H9 (cell line): ENCODE measurements around the gene RPS16. TPM values are rescaled to one million over a fixed set of nuclear protein-coding genes. Genes with fewer than 3 reads are reported as not detected.

Source experiments
- DNase-seq: peaks from one replicate; pipeline ENCODE4 v3.0.0-alpha.2; 2017
- H2AFZ ChIP-seq: one replicate; pipeline ENCODE4 v1.6.1; 2013; ENCODE audit warnings: mild to moderate bottlenecking, low read length, control low read depth, moderate library complexity
- H2AK5ac ChIP-seq: 2 replicates; pipeline ENCODE4 v1.6.1; 2013; ENCODE audit warnings: low read length, control low read depth, mixed read lengths; ENCODE audit not compliant: insufficient read length
- H2BK120ac ChIP-seq: one replicate; pipeline ENCODE4 v1.6.1; 2013; ENCODE audit warnings: low read depth, mild to moderate bottlenecking, low read length, control low read depth, inconsistent platforms; ENCODE audit not compliant: poor library complexity, severe bottlenecking
- H2BK12ac ChIP-seq: 2 replicates; pipeline ENCODE4 v1.6.1; 2013; ENCODE audit warnings: low read length, control low read depth, mixed read lengths, low read depth; ENCODE audit not compliant: insufficient read length
- H2BK15ac ChIP-seq: 2 replicates; pipeline ENCODE4 v1.6.1; 2013; ENCODE audit warnings: low read depth, low read length, control low read depth
- H2BK20ac ChIP-seq: one replicate; pipeline ENCODE4 v1.6.1; 2013; ENCODE audit warnings: low read depth, mild to moderate bottlenecking, low read length, control low read depth, inconsistent platforms; ENCODE audit not compliant: poor library complexity, severe bottlenecking
- H2BK5ac ChIP-seq: 2 replicates; pipeline ENCODE4 v1.6.1; 2013; ENCODE audit warnings: low read length, control low read depth, mixed read lengths; ENCODE audit not compliant: insufficient read length
- H3K14ac ChIP-seq: 2 replicates; pipeline ENCODE4 v1.6.1; 2013; ENCODE audit warnings: low read length, control low read depth; ENCODE audit not compliant: insufficient read depth
- H3K18ac ChIP-seq: 2 replicates; pipeline ENCODE4 v1.6.1; 2013; ENCODE audit warnings: low read depth, mild to moderate bottlenecking, mixed read lengths, low read length, control low read depth; ENCODE audit not compliant: insufficient read length
- H3K23ac ChIP-seq: 2 replicates; pipeline ENCODE4 v1.6.1; 2013; ENCODE audit warnings: low read length, control low read depth, mixed read lengths, low read depth; ENCODE audit not compliant: insufficient read length
- H3K23me2 ChIP-seq: 2 replicates; pipeline ENCODE4 v1.6.1; 2013; ENCODE audit warnings: low read depth, mild to moderate bottlenecking, mixed read lengths, low read length, control low read depth; ENCODE audit not compliant: insufficient read length, poor library complexity, severe bottlenecking
- H3K27ac ChIP-seq: 2 replicates; pipeline ENCODE4 v1.5.1; 2013; ENCODE audit warnings: low read length, control low read depth, mixed read lengths, low read depth; ENCODE audit not compliant: insufficient read length
- H3K27me3 ChIP-seq: 2 replicates; pipeline ENCODE4 v1.6.1; 2013; ENCODE audit warnings: low read length, control low read depth, inconsistent platforms; ENCODE audit not compliant: insufficient read depth
- H3K4ac ChIP-seq: 2 replicates; pipeline ENCODE4 v1.6.1; 2013; ENCODE audit warnings: low read depth, mild to moderate bottlenecking, control low read depth, inconsistent platforms, low read length, moderate library complexity
- H3K4me1 ChIP-seq: 2 replicates; pipeline ENCODE4 v1.6.1; 2013; ENCODE audit warnings: low read length, control low read depth, inconsistent platforms; ENCODE audit not compliant: insufficient read depth
- H3K4me2 ChIP-seq: 2 replicates; pipeline ENCODE4 v1.6.1; 2013; ENCODE audit warnings: low read length, control low read depth, mixed read lengths; ENCODE audit not compliant: insufficient read length, insufficient read depth
- H3K56ac ChIP-seq: 2 replicates; pipeline ENCODE4 v1.6.1; 2013; ENCODE audit warnings: low read depth, mild to moderate bottlenecking, mixed read lengths, low read length, control low read depth; ENCODE audit not compliant: insufficient read length
- H3K79me1 ChIP-seq: 2 replicates; pipeline ENCODE4 v1.6.1; 2013; ENCODE audit warnings: low read depth, mild to moderate bottlenecking, moderate library complexity, low read length, control low read depth, inconsistent platforms; ENCODE audit not compliant: insufficient read depth, poor library complexity, severe bottlenecking
- H3K79me2 ChIP-seq: 2 replicates; pipeline ENCODE4 v1.6.1; 2013; ENCODE audit warnings: low read length, control low read depth, inconsistent platforms; ENCODE audit not compliant: insufficient read depth
- H3K9ac ChIP-seq: 2 replicates; pipeline ENCODE4 v1.6.1; 2013; ENCODE audit warnings: low read length, control low read depth, mixed read lengths; ENCODE audit not compliant: insufficient read length; ENCODE audit errors: extremely low read depth
- H3K9me3 ChIP-seq: one replicate; pipeline ENCODE4 v1.6.1; 2013; ENCODE audit warnings: low read depth, low read length, inconsistent platforms; ENCODE audit not compliant: control insufficient read depth
- H3T11ph ChIP-seq: one replicate; pipeline ENCODE4 v1.6.1; 2013; ENCODE audit warnings: mild to moderate bottlenecking, low read length, control low read depth, inconsistent platforms
- H4K20me1 ChIP-seq: one replicate; pipeline ENCODE4 v1.6.1; 2013; ENCODE audit not compliant: control insufficient read depth, insufficient read length, insufficient read depth
- H4K5ac ChIP-seq: 2 replicates; pipeline ENCODE4 v1.6.1; 2013; ENCODE audit warnings: low read depth, mild to moderate bottlenecking, mixed read lengths, low read length, control low read depth; ENCODE audit not compliant: insufficient read length
- H4K8ac ChIP-seq: replicated peaks from 2 replicates; pipeline ENCODE4 v1.6.1; 2013; ENCODE audit warnings: low read length, control low read depth, mixed read lengths, low read depth; ENCODE audit not compliant: insufficient read length
- H4K91ac ChIP-seq: 2 replicates; pipeline ENCODE4 v1.6.1; 2013; ENCODE audit warnings: low read depth, mild to moderate bottlenecking, moderate library complexity, mixed read lengths, low read length, control low read depth; ENCODE audit not compliant: insufficient read length
- H3K27ac Mint-ChIP-seq, 3 experiments: 2 replicates in 2 of 3; 3 replicates in 1 of 3; pipeline ENCODE4 v1.8.0; 2020 to 2021; ENCODE audit warnings: mixed read lengths in 3 of 3, mild to moderate bottlenecking in 1 of 3, moderate library complexity in 1 of 3
- H3K27me3 Mint-ChIP-seq: 2 replicates; pipeline ENCODE4 v1.8.0; 2021; ENCODE audit warnings: low read depth, mild to moderate bottlenecking, moderate library complexity, mixed read lengths
- H3K36me3 Mint-ChIP-seq, 3 experiments: 2 replicates in 2 of 3; 3 replicates in 1 of 3; pipeline ENCODE4 v1.8.0; 2020 to 2021; ENCODE audit warnings: low read depth in 3 of 3, mixed read lengths in 3 of 3; ENCODE audit not compliant: insufficient read depth in 1 of 3
- H3K4me1 Mint-ChIP-seq, 2 experiments: 2 replicates each; pipeline ENCODE4 v1.8.0; 2020; ENCODE audit warnings: mixed read lengths in 2 of 2
- H3K4me3 Mint-ChIP-seq, 2 experiments: 2 replicates in 1 of 2; 3 replicates in 1 of 2; pipeline ENCODE4 v1.8.0; 2020 to 2021; ENCODE audit warnings: mild to moderate bottlenecking in 2 of 2, mixed read lengths in 2 of 2, moderate library complexity in 1 of 2
- H3K9me3 Mint-ChIP-seq, 2 experiments: 2 replicates in 1 of 2; 3 replicates in 1 of 2; pipeline ENCODE4 v1.8.0; 2020; ENCODE audit warnings: mild to moderate bottlenecking in 2 of 2, mixed read lengths in 2 of 2, moderate library complexity in 1 of 2
- WGBS: extraction: QIAGEN DNeasy Blood & Tissue Kit; methylation state at CpG from one replicate; pipeline ENCODE4 v1.1.7; 2013; ENCODE audit warnings: missing lambda C conversion rate, low lambda C conversion rate, mixed read lengths; ENCODE audit not compliant: insufficient read length; ENCODE audit errors: extremely low coverage; 5-methylcytosine and 5-hydroxymethylcytosine counted together
- total RNA-seq: library from RNA; stranded (reverse); gene quantifications from 2 replicates; pipeline ENCODE4 v1.2.1, GENCODE V29; 2021
- TF ChIP-seq, protein P1 (sequence below): fragments of 200-600 bp; sonication (generic); conservative IDR thresholded peaks from 3 replicates; pipeline ENCODE4 v1.8.0; 2021; ENCODE audit warnings: antibody characterized with exemption, mild to moderate bottlenecking

Gene RPS16
- total RNA-seq, 1 experiment from 2014 or later = 2,711 TPM

DNA sequence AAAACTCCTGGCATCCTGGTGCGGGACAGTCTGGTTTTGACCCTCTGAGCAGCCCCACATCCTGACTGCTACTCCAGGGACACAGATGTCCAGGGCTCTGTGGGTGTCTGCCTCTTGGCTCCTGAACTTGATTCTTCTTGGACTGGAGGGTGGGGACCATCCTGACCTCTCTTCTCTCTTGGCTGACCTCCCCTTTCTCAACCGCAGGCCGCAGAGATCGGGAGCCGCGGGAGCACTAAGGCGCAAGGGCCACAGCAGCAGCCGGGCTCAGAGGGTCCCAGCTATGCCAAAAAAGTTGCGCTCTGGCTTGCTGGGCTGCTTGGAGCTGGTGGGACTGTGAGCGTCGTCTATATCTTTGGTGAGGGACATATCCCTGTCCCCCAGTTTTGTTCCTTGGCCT, 45.9 kb upstream of the RPS16 start:
- no peak overlapping the region for H3K23ac ChIP-seq
- no peak overlapping the region for H2BK20ac ChIP-seq
- no peak overlapping the region for H2AK5ac ChIP-seq
- no peak overlapping the region for H2BK12ac ChIP-seq
- no peak overlapping the region for H2BK120ac ChIP-seq
- H3K79me1 ChIP-seq = peaks cover 12% of the 10 kb centered on the region
- peak overlapping the region; percentile 98 for H3K4me2 ChIP-seq
- Mint-ChIP-seq H3K9me3 (no peaks in the 10 kb centered on the region; a peak in 1 of 5 replicates), H3K4me3 (peak overlapping the region; percentile 95 to 97), H3K27ac (peak overlapping the region; percentile 84 to 99 (median 97)), H3K4me1 (peaks cover 17 to 21% of the 10 kb centered on the region in 2 experiments), H3K36me3 (peaks cover 24 to 57% (median 50%) of the 10 kb centered on the region in 3 experiments; a peak in 6 of 7 replicates), H3K27me3 (no peaks in the 10 kb centered on the region)
- 0 out of 2 replicates have a peak overlapping the region, but pooled peaks have one; percentile 49 for H2BK15ac ChIP-seq
- no CpG with 5 or more reads among the region's 11 CpGs for WGBS
- no peaks in the 10 kb centered on the region for H3K9me3 ChIP-seq
- no peaks in the 10 kb centered on the region for H3K27me3 ChIP-seq
- peaks cover 10% of the 10 kb centered on the region for H3K23me2 ChIP-seq
- H3K18ac ChIP-seq = peak overlapping the region; percentile 7
- H2BK5ac ChIP-seq = no peak overlapping the region
- H3K4ac ChIP-seq = no peak overlapping the region; the same call in 1 of the 2 replicates
- no peak overlapping the region for H2AFZ ChIP-seq
- no peaks in the 10 kb centered on the region for H4K20me1 ChIP-seq
- H3T11ph ChIP-seq = no peak overlapping the region
- no peaks in the 10 kb centered on the region for H3K4me1 ChIP-seq
- no peak overlapping the region for H4K5ac ChIP-seq
- peak overlapping the region; percentile 79 for H3K9ac ChIP-seq
- H3K14ac ChIP-seq = peak overlapping the region; percentile 74
- peaks cover 12% of the 10 kb centered on the region for H3K79me2 ChIP-seq
- no peak overlapping the region for H3K56ac ChIP-seq
- H4K91ac ChIP-seq = no peak overlapping the region
- TF ChIP-seq, protein P1, sequence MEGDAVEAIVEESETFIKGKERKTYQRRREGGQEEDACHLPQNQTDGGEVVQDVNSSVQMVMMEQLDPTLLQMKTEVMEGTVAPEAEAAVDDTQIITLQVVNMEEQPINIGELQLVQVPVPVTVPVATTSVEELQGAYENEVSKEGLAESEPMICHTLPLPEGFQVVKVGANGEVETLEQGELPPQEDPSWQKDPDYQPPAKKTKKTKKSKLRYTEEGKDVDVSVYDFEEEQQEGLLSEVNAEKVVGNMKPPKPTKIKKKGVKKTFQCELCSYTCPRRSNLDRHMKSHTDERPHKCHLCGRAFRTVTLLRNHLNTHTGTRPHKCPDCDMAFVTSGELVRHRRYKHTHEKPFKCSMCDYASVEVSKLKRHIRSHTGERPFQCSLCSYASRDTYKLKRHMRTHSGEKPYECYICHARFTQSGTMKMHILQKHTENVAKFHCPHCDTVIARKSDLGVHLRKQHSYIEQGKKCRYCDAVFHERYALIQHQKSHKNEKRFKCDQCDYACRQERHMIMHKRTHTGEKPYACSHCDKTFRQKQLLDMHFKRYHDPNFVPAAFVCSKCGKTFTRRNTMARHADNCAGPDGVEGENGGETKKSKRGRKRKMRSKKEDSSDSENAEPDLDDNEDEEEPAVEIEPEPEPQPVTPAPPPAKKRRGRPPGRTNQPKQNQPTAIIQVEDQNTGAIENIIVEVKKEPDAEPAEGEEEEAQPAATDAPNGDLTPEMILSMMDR = no peak
- no peak overlapping the region for H3K27ac ChIP-seq
- H4K8ac ChIP-seq = no peak overlapping the region
- DNase-seq = no peak
